ENCODE results near the gene SOX9.

DNA sequence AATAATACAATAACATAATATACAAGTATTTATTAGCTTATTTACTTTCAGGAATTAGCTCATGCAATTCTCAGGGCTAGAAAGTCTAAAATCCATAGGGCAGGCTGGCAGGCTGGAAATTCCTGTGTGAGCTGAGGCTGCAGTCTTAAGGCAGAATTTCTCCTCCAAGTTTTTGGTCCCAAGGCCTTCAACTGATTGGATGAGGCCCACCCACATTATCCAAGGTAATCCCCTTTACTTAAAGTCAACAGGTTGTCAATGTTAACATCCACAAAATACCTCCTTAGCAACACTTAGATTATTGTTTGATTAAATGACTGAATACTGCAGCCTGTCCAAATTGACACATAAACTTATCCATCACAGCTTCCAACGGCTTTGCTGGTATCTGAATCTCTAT lies 32.9 kb upstream of the SOX9 start:
- TF ChIP-seq, protein P1, sequence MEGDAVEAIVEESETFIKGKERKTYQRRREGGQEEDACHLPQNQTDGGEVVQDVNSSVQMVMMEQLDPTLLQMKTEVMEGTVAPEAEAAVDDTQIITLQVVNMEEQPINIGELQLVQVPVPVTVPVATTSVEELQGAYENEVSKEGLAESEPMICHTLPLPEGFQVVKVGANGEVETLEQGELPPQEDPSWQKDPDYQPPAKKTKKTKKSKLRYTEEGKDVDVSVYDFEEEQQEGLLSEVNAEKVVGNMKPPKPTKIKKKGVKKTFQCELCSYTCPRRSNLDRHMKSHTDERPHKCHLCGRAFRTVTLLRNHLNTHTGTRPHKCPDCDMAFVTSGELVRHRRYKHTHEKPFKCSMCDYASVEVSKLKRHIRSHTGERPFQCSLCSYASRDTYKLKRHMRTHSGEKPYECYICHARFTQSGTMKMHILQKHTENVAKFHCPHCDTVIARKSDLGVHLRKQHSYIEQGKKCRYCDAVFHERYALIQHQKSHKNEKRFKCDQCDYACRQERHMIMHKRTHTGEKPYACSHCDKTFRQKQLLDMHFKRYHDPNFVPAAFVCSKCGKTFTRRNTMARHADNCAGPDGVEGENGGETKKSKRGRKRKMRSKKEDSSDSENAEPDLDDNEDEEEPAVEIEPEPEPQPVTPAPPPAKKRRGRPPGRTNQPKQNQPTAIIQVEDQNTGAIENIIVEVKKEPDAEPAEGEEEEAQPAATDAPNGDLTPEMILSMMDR (IDR thresholded peaks at IDR 0.05 in 4 of 5, conservative IDR thresholded peaks at IDR 0.05 in 1 of 5): no peak
- TF ChIP-seq POLR2A (IDR thresholded peaks at IDR 0.05): no peak
